ENCODE results near the gene LINC00237.

The LINC00237 gene

DNA sequence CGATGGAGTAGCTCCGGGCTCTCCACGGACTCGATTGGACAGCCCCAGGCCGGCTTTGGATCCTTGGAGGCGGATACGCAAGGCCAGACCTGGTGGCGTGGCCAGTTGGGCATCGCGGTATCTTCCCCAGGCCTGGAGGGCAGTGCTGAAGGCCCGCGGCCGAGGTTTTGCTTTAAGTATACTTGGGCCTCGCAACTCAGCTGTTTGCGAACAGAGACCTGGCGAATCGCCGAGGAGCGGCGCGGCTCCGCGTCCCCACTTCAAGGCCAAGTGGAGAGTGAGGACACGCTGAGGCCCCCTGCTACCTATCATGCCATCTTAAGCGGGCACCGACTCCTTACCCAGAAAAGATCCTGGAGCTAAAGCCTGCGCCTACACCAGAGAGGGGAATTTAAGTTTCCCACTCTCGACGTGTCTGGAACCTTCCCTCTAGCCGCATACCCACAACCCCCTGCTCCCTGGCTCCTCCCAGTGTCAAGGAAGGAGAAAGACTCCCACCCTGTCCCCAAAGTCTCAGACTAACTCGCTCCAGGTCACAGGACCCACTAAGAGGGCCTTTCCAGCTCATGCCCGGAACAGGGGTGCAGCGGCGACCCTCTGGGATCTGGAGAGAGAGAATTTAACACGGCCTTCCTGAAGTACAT lies 4.1 kb downstream of the LINC00237 start:
- no peak for DNase-seq (ENCODE audit: low read depth in 1 of 2, low spot score in 1 of 2)
- no peak for TF ChIP-seq JUND (IDR thresholded peaks at IDR 0.05; ENCODE audit: low read depth)
- in situ Hi-C loops (cut with HindIII; ENCODE audit: low pct_unique_long_range_greater_than_20kb, low sequenced_read_pairs): no loop called here

DNA sequence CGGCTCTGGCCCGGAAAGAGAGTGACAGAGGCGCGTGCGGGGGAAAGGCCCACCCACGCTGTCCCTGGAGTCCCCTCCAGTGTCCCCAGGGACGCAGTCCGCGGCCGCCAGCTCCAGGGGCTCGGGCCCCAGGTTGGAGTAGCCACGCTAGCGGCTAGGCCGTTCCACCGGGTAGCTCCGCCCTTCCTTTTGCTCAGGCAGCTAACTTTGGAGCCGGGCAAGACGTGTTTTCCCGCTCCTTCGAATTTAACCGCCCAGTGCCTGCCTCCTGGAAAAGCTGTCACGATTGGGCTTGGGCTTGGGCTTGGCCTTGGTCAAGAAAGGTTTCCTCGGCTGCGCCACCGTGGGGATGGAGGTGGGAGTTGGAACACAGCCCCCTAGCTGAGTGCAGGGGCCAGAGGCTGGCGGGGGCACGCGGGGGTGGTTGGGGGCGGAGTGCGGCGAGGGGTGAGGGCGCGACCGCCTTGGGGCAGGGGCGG lies 4.7 kb downstream of the LINC00237 start:
- no peak for TF ChIP-seq JUND (IDR thresholded peaks at IDR 0.05; ENCODE audit: low read depth)
- DNase-seq (ENCODE audit: low read depth in 1 of 2, low spot score in 1 of 2): no peak
- in situ Hi-C loops (cut with HindIII; ENCODE audit: low pct_unique_long_range_greater_than_20kb, low sequenced_read_pairs): no loop called here

DNA sequence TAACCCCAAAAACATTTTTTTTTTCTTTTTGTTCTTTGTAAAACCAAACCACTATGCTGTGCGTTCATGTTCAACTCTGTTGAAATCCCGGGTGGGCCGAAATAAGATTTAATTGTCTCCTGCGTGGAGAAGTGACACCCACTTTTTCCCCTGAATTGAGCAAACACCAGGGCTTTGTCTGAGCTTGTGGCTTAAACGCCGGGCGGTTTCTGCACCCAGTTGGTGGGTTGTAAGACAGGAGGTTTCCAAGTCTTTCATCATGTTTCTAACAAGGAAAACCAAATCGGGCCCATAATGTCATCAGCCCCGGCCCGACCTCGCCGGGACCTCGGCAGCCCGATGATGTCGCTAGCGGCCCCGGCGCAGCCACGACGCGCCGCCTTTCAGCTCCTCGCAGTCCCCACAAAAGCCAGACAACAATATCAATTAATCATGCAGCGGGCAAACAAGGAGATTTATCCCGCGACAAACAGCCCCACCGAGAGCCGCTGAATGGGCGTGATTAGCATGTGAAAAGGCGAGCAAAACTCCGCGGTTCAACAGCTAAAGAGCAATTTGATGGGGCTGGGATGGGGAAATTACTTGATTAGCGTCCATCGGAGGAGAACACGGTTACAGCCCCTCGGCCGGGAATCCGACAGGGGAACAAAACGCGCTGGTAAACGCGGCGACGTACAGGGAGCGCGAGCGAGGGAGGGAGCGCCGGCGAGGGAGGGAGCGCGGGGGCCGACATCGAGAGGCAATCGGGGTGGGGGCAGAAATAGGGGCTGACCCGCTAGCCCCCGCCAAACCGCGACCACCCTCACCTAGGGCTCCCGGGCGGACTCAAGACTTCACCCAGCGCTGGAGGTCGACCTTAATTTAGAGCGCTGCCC lies 5.3 kb downstream of the LINC00237 start:
- in situ Hi-C loops (cut with HindIII; ENCODE audit: low pct_unique_long_range_greater_than_20kb, low sequenced_read_pairs): no loop called here
- no peak for TF ChIP-seq JUND (IDR thresholded peaks at IDR 0.05; ENCODE audit: low read depth)
- DNase-seq (ENCODE audit: low read depth in 1 of 2, low spot score in 1 of 2): no peak

DNA sequence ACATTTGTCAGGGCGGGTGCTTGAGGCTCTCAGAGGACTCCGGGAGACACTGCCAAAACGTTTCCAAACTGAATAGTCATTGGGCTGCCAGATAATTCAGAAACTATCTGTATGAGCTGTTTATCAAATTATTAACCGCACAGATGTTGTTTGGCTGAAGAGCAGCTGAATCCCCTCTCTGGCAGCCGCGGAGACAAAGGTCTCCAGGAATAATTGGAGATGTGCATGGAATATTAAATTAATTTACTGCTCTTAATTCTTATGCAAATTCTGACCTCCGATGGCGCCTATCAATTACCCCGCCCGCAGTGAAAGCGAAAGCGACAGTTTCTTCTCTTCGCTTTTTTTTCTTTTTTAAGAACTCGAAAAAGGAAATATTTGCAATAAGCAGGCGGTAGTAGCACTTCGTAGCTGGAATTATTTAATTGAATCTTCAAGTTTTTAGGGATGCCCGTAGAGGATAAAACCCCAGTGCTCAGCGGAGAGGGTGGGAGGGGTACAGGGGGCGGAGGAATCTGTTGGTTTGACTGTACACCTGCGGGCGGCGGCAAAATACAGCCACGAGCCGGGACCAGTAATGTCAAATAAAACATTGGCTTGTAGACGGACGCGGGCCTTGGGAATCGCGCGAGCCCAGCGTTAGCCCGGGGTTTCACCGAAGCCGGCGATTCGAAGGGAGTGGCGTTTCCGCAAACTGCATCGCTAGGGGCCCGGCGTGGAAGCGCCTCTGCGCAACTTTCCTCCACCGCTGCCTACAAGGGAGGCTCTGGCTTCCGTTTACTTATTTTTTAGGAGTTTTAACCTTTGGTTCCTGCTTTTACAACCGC lies 6.2 kb downstream of the LINC00237 start:
- in situ Hi-C loops (cut with HindIII; ENCODE audit: low pct_unique_long_range_greater_than_20kb, low sequenced_read_pairs): no loop called here
- DNase-seq (ENCODE audit: low read depth in 1 of 2, low spot score in 1 of 2): no peak
- no peak for TF ChIP-seq JUND (IDR thresholded peaks at IDR 0.05; ENCODE audit: low read depth)

DNA sequence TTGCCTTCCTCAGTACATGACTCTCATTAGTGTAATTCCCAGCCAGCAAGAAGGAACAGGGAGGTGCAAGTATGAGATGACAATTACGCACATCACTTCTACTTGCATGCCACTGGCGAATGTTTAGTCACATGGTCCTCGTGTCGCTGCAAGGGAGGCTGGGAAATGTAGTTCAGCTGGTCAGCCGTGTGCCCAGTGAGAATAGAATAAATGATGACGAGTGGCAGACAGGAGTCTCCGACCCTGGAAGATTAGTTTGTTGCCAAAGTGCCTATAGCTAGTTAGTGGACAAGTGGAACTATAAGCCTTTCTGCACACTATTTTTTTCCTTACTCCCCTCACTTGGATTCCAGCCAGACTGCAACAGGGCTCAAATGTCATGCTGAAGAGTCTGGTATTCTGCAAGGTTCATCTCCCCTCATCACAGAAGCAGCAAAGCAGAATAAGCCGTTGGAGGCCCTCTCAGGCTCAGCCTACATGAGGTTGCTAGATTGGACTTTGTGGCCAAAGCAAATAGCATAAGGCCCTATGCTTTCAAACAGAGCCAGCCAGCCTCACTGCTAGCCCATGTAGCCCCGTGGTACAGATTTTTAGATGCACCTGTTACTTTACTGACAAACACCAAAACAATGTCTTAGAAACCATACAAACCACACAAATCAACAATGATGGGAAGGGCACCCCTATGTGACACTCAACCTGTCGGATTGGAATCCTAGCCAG lies 9.7 kb downstream of the LINC00237 start:
- DNase-seq (ENCODE audit: low read depth in 1 of 2, low spot score in 1 of 2): peak in 1 of 2 experiments; percentile 72

DNA sequence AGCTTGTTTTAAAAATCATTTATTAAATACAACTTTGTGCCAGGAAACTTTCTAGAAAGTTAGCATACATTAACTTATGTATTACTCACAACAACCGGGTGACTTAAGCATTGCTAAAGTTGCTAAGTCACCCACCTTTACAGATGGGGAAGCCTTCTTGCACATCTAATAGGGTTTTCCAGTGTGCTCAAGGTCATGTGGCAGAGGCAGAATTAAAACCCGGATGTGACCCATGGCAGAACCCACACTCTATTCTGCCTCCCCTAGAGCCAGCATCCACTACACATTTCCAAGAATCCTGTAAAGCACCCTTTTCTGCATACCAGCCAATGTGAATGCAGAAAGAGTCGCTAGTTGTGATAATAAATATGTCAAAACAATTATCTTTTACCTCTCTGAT lies 13.4 kb downstream of the LINC00237 start:
- no peak for DNase-seq (ENCODE audit: low read depth in 1 of 2, low spot score in 1 of 2)
- TF ChIP-seq JUND (IDR thresholded peaks at IDR 0.05; ENCODE audit: low read depth): no peak
- in situ Hi-C loops (cut with HindIII; ENCODE audit: low pct_unique_long_range_greater_than_20kb, low sequenced_read_pairs): no loop called here

More for the DNA sequence above, 9.7 kb downstream of the LINC00237 start:
- in situ Hi-C loops (cut with HindIII; ENCODE audit: low pct_unique_long_range_greater_than_20kb, low sequenced_read_pairs): no loop called here
- TF ChIP-seq JUND (IDR thresholded peaks at IDR 0.05; ENCODE audit: low read depth): no peak

DNA sequence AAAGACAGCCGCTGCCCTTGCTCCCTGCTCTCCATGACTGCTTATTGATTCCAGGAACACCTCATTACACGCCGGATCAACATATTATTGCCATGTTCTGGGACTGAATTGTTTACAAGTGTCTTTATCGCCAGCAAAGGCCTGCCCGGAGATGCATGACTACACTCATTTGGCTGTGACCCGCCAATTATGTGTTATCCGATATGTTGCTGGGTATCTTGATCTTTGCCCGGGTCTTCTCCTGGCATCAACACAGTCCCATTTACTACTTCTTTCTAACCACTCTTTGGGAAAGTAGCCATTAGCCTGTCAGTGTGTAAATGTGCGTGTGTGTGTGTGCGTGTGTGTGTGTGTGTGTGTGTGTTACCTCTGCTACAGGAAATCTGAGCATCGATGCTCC lies 15.4 kb downstream of the LINC00237 start:
- in situ Hi-C loops (cut with HindIII; ENCODE audit: low pct_unique_long_range_greater_than_20kb, low sequenced_read_pairs): no loop called here
- no peak for DNase-seq (ENCODE audit: low read depth in 1 of 2, low spot score in 1 of 2)
- no peak for TF ChIP-seq JUND (IDR thresholded peaks at IDR 0.05; ENCODE audit: low read depth)

DNA sequence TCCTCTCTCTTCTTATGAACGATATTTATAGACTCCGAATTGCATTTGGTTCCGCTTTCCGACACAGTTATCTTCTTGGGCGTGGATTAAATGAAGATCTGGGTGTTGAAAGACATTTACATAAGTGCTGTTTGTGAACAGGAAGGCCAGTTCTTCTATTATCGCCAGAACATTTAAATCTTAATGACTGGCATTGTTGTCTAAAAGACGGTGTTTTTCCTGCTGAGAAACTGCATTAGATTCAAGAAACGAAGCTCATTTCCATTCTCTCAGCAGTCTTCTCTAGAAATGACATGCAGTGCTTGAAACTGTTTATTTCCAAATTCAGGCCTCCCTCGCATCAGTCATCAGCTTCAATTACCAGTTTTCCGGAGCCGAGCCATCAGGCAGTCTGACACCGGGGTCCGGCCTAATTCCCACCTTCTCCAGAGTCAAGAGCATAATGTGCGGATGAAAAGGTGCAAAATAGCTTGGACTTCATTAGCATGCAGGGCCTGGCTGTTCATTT lies 16.0 kb downstream of the LINC00237 start:
- no peak for TF ChIP-seq JUND (IDR thresholded peaks at IDR 0.05; ENCODE audit: low read depth)
- in situ Hi-C loops (cut with HindIII; ENCODE audit: low pct_unique_long_range_greater_than_20kb, low sequenced_read_pairs): no loop called here
- DNase-seq (ENCODE audit: low read depth in 1 of 2, low spot score in 1 of 2): no peak

DNA sequence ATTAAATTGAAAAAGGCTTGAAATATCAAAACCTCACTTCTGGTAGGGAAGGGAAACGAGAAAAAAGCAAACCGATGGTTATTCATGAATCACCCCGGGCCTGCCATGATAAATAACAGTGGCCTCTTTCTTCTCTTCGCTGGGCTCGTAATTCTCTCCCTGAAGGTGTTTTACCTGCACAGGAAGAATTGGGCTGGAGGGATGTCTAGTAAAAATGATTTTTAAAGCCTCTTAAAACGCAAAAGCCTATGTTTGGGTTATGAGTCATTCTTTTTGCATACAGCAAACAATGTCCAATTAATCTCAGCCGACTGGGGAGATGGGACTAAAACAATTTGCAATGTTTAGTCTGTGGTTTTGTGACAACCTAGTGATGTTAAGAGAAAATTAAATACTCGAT lies 16.8 kb downstream of the LINC00237 start:
- TF ChIP-seq JUND (IDR thresholded peaks at IDR 0.05; ENCODE audit: low read depth): no peak
- in situ Hi-C loops (cut with HindIII; ENCODE audit: low pct_unique_long_range_greater_than_20kb, low sequenced_read_pairs): no loop called here
- no peak for DNase-seq (ENCODE audit: low read depth in 1 of 2, low spot score in 1 of 2)

DNA sequence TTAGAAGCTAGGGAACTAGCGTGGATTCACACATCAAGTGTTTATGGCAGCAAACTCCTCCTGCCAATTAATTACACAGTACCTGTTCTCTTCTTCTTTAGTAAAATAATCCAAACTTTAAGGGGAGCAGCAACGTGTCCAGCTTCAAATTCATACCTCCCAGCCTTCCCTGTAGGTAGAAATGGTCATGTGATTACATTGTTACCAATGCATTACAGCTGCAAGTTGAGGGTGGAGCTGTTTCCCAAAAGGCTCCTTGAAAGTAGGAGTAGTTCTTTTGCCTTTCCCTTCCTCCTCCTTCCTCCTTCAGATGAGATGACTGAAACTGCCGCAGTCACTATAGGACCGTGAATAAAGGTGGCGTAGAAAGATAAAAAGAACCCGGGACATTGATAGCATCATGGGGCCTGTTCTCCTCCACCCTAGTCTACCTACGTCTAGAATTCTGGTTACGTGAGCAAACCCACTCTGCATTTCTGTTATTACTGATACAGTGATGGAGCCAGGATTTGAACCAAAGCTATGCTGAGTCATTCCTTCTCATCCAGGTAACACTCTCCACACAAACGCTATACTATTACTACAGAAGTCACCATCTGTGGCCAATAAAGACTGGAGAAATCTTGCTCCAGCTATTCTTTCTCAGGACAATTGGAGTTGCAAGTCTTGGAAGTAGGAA lies 18.2 kb downstream of the LINC00237 start:
- DNase-seq (ENCODE audit: low read depth in 1 of 2, low spot score in 1 of 2): no peak
- no peak for TF ChIP-seq JUND (IDR thresholded peaks at IDR 0.05; ENCODE audit: low read depth)
- in situ Hi-C loops (cut with HindIII; ENCODE audit: low pct_unique_long_range_greater_than_20kb, low sequenced_read_pairs): no loop called here

DNA sequence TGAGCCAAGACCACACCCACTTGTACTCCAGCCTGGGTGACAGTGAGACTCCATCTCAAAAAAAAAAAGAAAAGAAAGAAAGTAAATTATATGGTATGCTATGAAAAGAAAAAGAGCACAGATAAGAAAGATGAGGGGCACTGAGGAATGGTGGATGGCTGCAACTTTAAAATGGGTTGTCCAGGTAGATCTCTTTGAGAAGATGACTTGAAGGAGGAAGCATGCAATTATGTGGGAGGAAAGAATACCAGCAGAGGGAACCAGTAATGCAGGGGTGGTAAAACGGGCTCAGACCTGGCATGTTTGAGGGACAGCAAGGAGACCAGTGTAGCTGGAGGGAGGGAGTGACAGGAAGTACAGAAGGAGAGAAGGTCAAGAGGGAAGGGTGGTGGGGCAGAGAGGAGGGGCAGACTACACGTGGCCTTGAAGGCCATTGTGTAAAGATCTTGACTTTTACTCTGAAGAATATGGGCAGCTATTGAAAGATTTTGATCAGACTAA lies 22.3 kb downstream of the LINC00237 start:
- TF ChIP-seq JUND (IDR thresholded peaks at IDR 0.05; ENCODE audit: low read depth): no peak
- peak in 1 of 2 experiments; percentile 9 for DNase-seq (ENCODE audit: low read depth in 1 of 2, low spot score in 1 of 2)
- in situ Hi-C loops (cut with HindIII; ENCODE audit: low pct_unique_long_range_greater_than_20kb, low sequenced_read_pairs): no loop called here
